ENCODE measurements around the gene ZAP70. TPM values are rescaled to one million over a fixed set of nuclear protein-coding genes. Genes with fewer than 3 reads are reported as not detected.

The ZAP70 gene
- total RNA-seq, 2 donors from 2014 or later: 8.3 to 10.4 TPM

GRCh38 chr2:97726261-97727064, 13.1 kb downstream of the ZAP70 start:
- peaks cover 15% of the 10 kb centered on the region for H3K36me3 Mint-ChIP-seq (ENCODE audit: low read depth)
- no peak for TF ChIP-seq CTCF (conservative IDR thresholded peaks at IDR 0.05)
- H3K27ac Mint-ChIP-seq: no peak overlapping the region
- no peaks in the 10 kb centered on the region for H3K27me3 Mint-ChIP-seq (ENCODE audit: insufficient read depth)
- Histone ChIP-seq H3K9ac (ENCODE audit: extremely low read depth, low read length, poor library complexity, severe bottlenecking) (no peak overlapping the region), H3K27me3 (ENCODE audit: control insufficient read depth, insufficient read depth, low read length, poor library complexity, severe bottlenecking) (no peaks in the 10 kb centered on the region), H3K27ac (ENCODE audit: low read depth, low read length) (no peak overlapping the region), H3K9me3 (ENCODE audit: control insufficient read depth, low read length) (peaks cover 19% of the 10 kb centered on the region), H3K4me3 (ENCODE audit: low read length) (no peak overlapping the region), H3K36me3 (ENCODE audit: control insufficient read depth, insufficient read depth, low read length) (no peaks in the 10 kb centered on the region), H3K4me1 (ENCODE audit: control insufficient read depth, insufficient read depth, low read length) (no peaks in the 10 kb centered on the region)
- H3K4me1 Mint-ChIP-seq: peaks cover 10% of the 10 kb centered on the region
- WGBS, 2 experiments (ENCODE audit: insufficient coverage in 1 of 2, insufficient read length in 1 of 2): 68 to 70% methylated on average over 4 of the region's 4 CpGs
- peak; percentile 31 for DNase-seq
- peaks cover 12% of the 10 kb centered on the region for H3K9me3 Mint-ChIP-seq
- no peak overlapping the region for H3K4me3 Mint-ChIP-seq

DNA sequence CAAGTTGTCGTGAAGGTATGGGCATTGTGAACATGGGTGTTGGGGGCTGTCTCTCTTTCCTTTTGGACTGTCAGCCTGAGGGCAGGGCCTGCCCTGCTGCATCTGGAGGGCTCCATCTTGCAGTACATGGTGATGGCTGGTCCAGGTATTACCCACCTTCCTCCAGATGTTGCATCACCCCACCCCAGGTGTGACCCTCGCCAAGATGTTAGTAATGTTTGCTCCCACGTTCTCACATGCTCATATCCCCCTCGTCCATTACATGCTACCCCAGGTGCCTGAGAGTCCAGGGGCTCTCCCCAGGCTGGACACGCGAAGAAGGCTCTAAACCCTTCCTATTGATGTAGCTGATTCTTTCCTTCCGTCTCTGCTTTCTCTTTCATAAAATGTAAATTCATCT, 13.9 kb downstream of the ZAP70 start:
- H3K4me1 ChIP-seq (ENCODE audit: control insufficient read depth, insufficient read depth, low read length): no peaks in the 10 kb centered on the region
- TF ChIP-seq CTCF (conservative IDR thresholded peaks at IDR 0.05): no peak
- H3K27ac Mint-ChIP-seq: no peak overlapping the region
- no peaks in the 10 kb centered on the region for H3K27me3 Mint-ChIP-seq (ENCODE audit: insufficient read depth)
- H3K9me3 Mint-ChIP-seq: peaks cover 13% of the 10 kb centered on the region
- H3K4me3 Mint-ChIP-seq: no peak overlapping the region
- no peaks in the 10 kb centered on the region for H3K36me3 ChIP-seq (ENCODE audit: control insufficient read depth, insufficient read depth, low read length)
- H3K27me3 ChIP-seq (ENCODE audit: control insufficient read depth, insufficient read depth, low read length, poor library complexity, severe bottlenecking): no peaks in the 10 kb centered on the region
- WGBS, 2 experiments (ENCODE audit: insufficient coverage in 1 of 2, insufficient read length in 1 of 2): 94 to 95% methylated on average over 6 to 7 of the region's 7 CpGs
- no peak overlapping the region for H3K4me3 ChIP-seq (ENCODE audit: low read length)
- H3K9me3 ChIP-seq (ENCODE audit: control insufficient read depth, low read length): peaks cover 19% of the 10 kb centered on the region
- DNase-seq: no peak
- peaks cover 10% of the 10 kb centered on the region for H3K4me1 Mint-ChIP-seq
- peaks cover 17% of the 10 kb centered on the region for H3K36me3 Mint-ChIP-seq (ENCODE audit: low read depth)
- no peak overlapping the region for H3K27ac ChIP-seq (ENCODE audit: low read depth, low read length)
- H3K9ac ChIP-seq (ENCODE audit: extremely low read depth, low read length, poor library complexity, severe bottlenecking): no peak overlapping the region

- 92 to 97% methylated on average over 12 of the region's 12 CpGs for WGBS, 2 experiments (ENCODE audit: insufficient coverage in 1 of 2, insufficient read length in 1 of 2)
Measured at GRCh38 chr2:97728091-97728731, 14.8 kb downstream of the ZAP70 start.

More at GRCh38 chr2:97728091-97728731, 14.8 kb downstream of the ZAP70 start:
- no peaks in the 10 kb centered on the region for H3K27me3 Mint-ChIP-seq (ENCODE audit: insufficient read depth)
- H3K36me3 Mint-ChIP-seq (ENCODE audit: low read depth): peaks cover 17% of the 10 kb centered on the region
- H3K4me3 Mint-ChIP-seq: no peak overlapping the region
- H3K4me1 Mint-ChIP-seq: peaks cover 10% of the 10 kb centered on the region
- Histone ChIP-seq H3K9me3 (ENCODE audit: control insufficient read depth, low read length) (peaks cover 19% of the 10 kb centered on the region), H3K36me3 (ENCODE audit: control insufficient read depth, insufficient read depth, low read length) (no peaks in the 10 kb centered on the region), H3K4me1 (ENCODE audit: control insufficient read depth, insufficient read depth, low read length) (no peaks in the 10 kb centered on the region), H3K27me3 (ENCODE audit: control insufficient read depth, insufficient read depth, low read length, poor library complexity, severe bottlenecking) (no peaks in the 10 kb centered on the region), H3K4me3 (ENCODE audit: low read length) (no peak overlapping the region), H3K9ac (ENCODE audit: extremely low read depth, low read length, poor library complexity, severe bottlenecking) (no peak overlapping the region), H3K27ac (ENCODE audit: low read depth, low read length) (no peak overlapping the region)
- peaks cover 13% of the 10 kb centered on the region for H3K9me3 Mint-ChIP-seq
- TF ChIP-seq CTCF (conservative IDR thresholded peaks at IDR 0.05): no peak
- H3K27ac Mint-ChIP-seq: peak overlapping the region; percentile 8
- no peak for DNase-seq

All from endodermal cell (in vitro differentiated cells).